Measurements from ENCODE around the gene SPA17.
A peak's percentile ranks its signal among the peaks of the same experiment; 100 is the strongest.

Gene SPA17

GRCh38 chr11:124682443-124682842 lies 8.7 kb downstream of the SPA17 start:
- Histone ChIP-seq H3K27ac (ENCODE audit: low read depth, low read length, severe bottlenecking) (no peak overlapping the region), H3K4me3 (ENCODE audit: extremely low read depth, insufficient read depth, low read length, poor library complexity, severe bottlenecking) (no peak overlapping the region), H3K36me3 (ENCODE audit: control insufficient read depth, insufficient read depth, low read length) (peaks cover 3% of the 10 kb centered on the region), H3K9me3 (ENCODE audit: control insufficient read depth, low read length) (peaks cover 10% of the 10 kb centered on the region), H3K4me1 (ENCODE audit: control insufficient read depth, insufficient read depth, low read length, poor library complexity, severe bottlenecking) (no peaks in the 10 kb centered on the region)
- WGBS, 2 experiments (ENCODE audit: insufficient coverage in 2 of 2), result no CpG with 5 or more reads among the region's 1 CpG

GRCh38 chr11:124693142-124693541 lies 19.4 kb downstream of the SPA17 start:
- 100% methylated on average over 1 of the region's 2 CpGs; no CpG with 5 or more reads in 1 of the 2 experiments for WGBS, 2 experiments (ENCODE audit: insufficient coverage in 2 of 2)
- H3K36me3 ChIP-seq (ENCODE audit: control insufficient read depth, insufficient read depth, low read length), result no peaks in the 10 kb centered on the region
- H3K4me1 ChIP-seq (ENCODE audit: control insufficient read depth, insufficient read depth, low read length, poor library complexity, severe bottlenecking), result no peaks in the 10 kb centered on the region
- H3K27ac ChIP-seq (ENCODE audit: low read depth, low read length, severe bottlenecking), result no peak overlapping the region
- H3K4me3 ChIP-seq (ENCODE audit: extremely low read depth, insufficient read depth, low read length, poor library complexity, severe bottlenecking), result no peak overlapping the region
- H3K9me3 ChIP-seq (ENCODE audit: control insufficient read depth, low read length), result no peaks in the 10 kb centered on the region

- no peak overlapping the region for H3K4me3 ChIP-seq (ENCODE audit: extremely low read depth, insufficient read depth, low read length, poor library complexity, severe bottlenecking)
- H3K9me3 ChIP-seq (ENCODE audit: control insufficient read depth, low read length), result no peaks in the 10 kb centered on the region
- no CpG with 5 or more reads among the region's 1 CpG for WGBS, 2 experiments (ENCODE audit: insufficient coverage in 2 of 2)
- no peak overlapping the region for H3K27ac ChIP-seq (ENCODE audit: low read depth, low read length, severe bottlenecking)
- no peaks in the 10 kb centered on the region for H3K36me3 ChIP-seq (ENCODE audit: control insufficient read depth, insufficient read depth, low read length)
- H3K4me1 ChIP-seq (ENCODE audit: control insufficient read depth, insufficient read depth, low read length, poor library complexity, severe bottlenecking), result no peaks in the 10 kb centered on the region
These were observed 25.8 kb downstream of the SPA17 start for GRCh38 chr11:124699547-124699946.

GRCh38 chr11:124700028-124700427 lies 26.3 kb downstream of the SPA17 start:
- H3K4me3 ChIP-seq (ENCODE audit: extremely low read depth, insufficient read depth, low read length, poor library complexity, severe bottlenecking), result no peak overlapping the region
- H3K4me1 ChIP-seq (ENCODE audit: control insufficient read depth, insufficient read depth, low read length, poor library complexity, severe bottlenecking), result no peaks in the 10 kb centered on the region
- H3K27ac ChIP-seq (ENCODE audit: low read depth, low read length, severe bottlenecking), result no peak overlapping the region
- no peaks in the 10 kb centered on the region for H3K36me3 ChIP-seq (ENCODE audit: control insufficient read depth, insufficient read depth, low read length)
- H3K9me3 ChIP-seq (ENCODE audit: control insufficient read depth, low read length), result no peaks in the 10 kb centered on the region

GRCh38 chr11:124707829-124708228 lies 34.1 kb downstream of the SPA17 start:
- Histone ChIP-seq H3K9me3 (ENCODE audit: control insufficient read depth, low read length) (peaks cover 3% of the 10 kb centered on the region), H3K27ac (ENCODE audit: low read depth, low read length, severe bottlenecking) (no peak overlapping the region), H3K4me1 (ENCODE audit: control insufficient read depth, insufficient read depth, low read length, poor library complexity, severe bottlenecking) (no peaks in the 10 kb centered on the region), H3K36me3 (ENCODE audit: control insufficient read depth, insufficient read depth, low read length) (no peaks in the 10 kb centered on the region), H3K4me3 (ENCODE audit: extremely low read depth, insufficient read depth, low read length, poor library complexity, severe bottlenecking) (no peak overlapping the region)
- 88 to 89% methylated on average over 3 of the region's 4 CpGs for WGBS, 2 experiments (ENCODE audit: insufficient coverage in 2 of 2)

- H3K9me3 ChIP-seq (ENCODE audit: control insufficient read depth, low read length), result peaks cover 3% of the 10 kb centered on the region
- no peaks in the 10 kb centered on the region for H3K36me3 ChIP-seq (ENCODE audit: control insufficient read depth, insufficient read depth, low read length)
- peaks cover 1% of the 10 kb centered on the region for H3K4me1 ChIP-seq (ENCODE audit: control insufficient read depth, insufficient read depth, low read length, poor library complexity, severe bottlenecking)
- H3K27ac ChIP-seq (ENCODE audit: low read depth, low read length, severe bottlenecking), result no peak overlapping the region
- H3K4me3 ChIP-seq (ENCODE audit: extremely low read depth, insufficient read depth, low read length, poor library complexity, severe bottlenecking), result no peak overlapping the region
- WGBS, 2 experiments (ENCODE audit: insufficient coverage in 2 of 2), result no CpG with 5 or more reads among the region's 3 CpGs
These were observed 38.7 kb downstream of the SPA17 start for GRCh38 chr11:124712392-124712791.

GRCh38 chr11:124716591-124716990 lies 42.9 kb downstream of the SPA17 start:
- Histone ChIP-seq H3K9me3 (ENCODE audit: control insufficient read depth, low read length) (no peaks in the 10 kb centered on the region), H3K4me1 (ENCODE audit: control insufficient read depth, insufficient read depth, low read length, poor library complexity, severe bottlenecking) (peaks cover 19% of the 10 kb centered on the region), H3K4me3 (ENCODE audit: extremely low read depth, insufficient read depth, low read length, poor library complexity, severe bottlenecking) (no peak overlapping the region), H3K36me3 (ENCODE audit: control insufficient read depth, insufficient read depth, low read length) (no peaks in the 10 kb centered on the region), H3K27ac (ENCODE audit: low read depth, low read length, severe bottlenecking) (no peak overlapping the region)
- whole genome bisulfite sequencing, 2 experiments (ENCODE audit: insufficient coverage in 2 of 2), result 20% methylated on average over 1 of the region's 3 CpGs; no CpG with 5 or more reads in 1 of the 2 experiments

GRCh38 chr11:124717421-124717785 lies 43.7 kb downstream of the SPA17 start:
- no peaks in the 10 kb centered on the region for H3K9me3 ChIP-seq (ENCODE audit: control insufficient read depth, low read length)
- WGBS, 2 experiments (ENCODE audit: insufficient coverage in 2 of 2), result 65 to 72% methylated on average over 4 to 5 of the region's 7 CpGs
- no peak overlapping the region for H3K4me3 ChIP-seq (ENCODE audit: extremely low read depth, insufficient read depth, low read length, poor library complexity, severe bottlenecking)
- H3K4me1 ChIP-seq (ENCODE audit: control insufficient read depth, insufficient read depth, low read length, poor library complexity, severe bottlenecking), result peaks cover 22% of the 10 kb centered on the region
- H3K27ac ChIP-seq (ENCODE audit: low read depth, low read length, severe bottlenecking), result no peak overlapping the region
- H3K36me3 ChIP-seq (ENCODE audit: control insufficient read depth, insufficient read depth, low read length), result no peaks in the 10 kb centered on the region

- H3K4me1 ChIP-seq (ENCODE audit: control insufficient read depth, insufficient read depth, low read length, poor library complexity, severe bottlenecking), result peaks cover 22% of the 10 kb centered on the region
- peak overlapping the region; percentile 32 for H3K4me3 ChIP-seq (ENCODE audit: extremely low read depth, insufficient read depth, low read length, poor library complexity, severe bottlenecking)
- WGBS, 2 experiments (ENCODE audit: insufficient coverage in 2 of 2), result 6 to 7% methylated on average over 19 to 20 of the region's 45 CpGs
- no peak overlapping the region for H3K27ac ChIP-seq (ENCODE audit: low read depth, low read length, severe bottlenecking)
- H3K9me3 ChIP-seq (ENCODE audit: control insufficient read depth, low read length), result no peaks in the 10 kb centered on the region
- H3K36me3 ChIP-seq (ENCODE audit: control insufficient read depth, insufficient read depth, low read length), result no peaks in the 10 kb centered on the region
These were observed 44.3 kb downstream of the SPA17 start for GRCh38 chr11:124717786-124718651.

- Histone ChIP-seq H3K9me3 (ENCODE audit: control insufficient read depth, low read length) (no peaks in the 10 kb centered on the region), H3K36me3 (ENCODE audit: control insufficient read depth, insufficient read depth, low read length) (no peaks in the 10 kb centered on the region), H3K4me3 (ENCODE audit: extremely low read depth, insufficient read depth, low read length, poor library complexity, severe bottlenecking) (no peak overlapping the region), H3K27ac (ENCODE audit: low read depth, low read length, severe bottlenecking) (no peak overlapping the region), H3K4me1 (ENCODE audit: control insufficient read depth, insufficient read depth, low read length, poor library complexity, severe bottlenecking) (peaks cover 22% of the 10 kb centered on the region)
- 26 to 28% methylated on average over 11 to 12 of the region's 14 CpGs for WGBS, 2 experiments (ENCODE audit: insufficient coverage in 2 of 2)
These were observed 45.1 kb downstream of the SPA17 start for GRCh38 chr11:124718801-124719200.

- no peaks in the 10 kb centered on the region for H3K9me3 ChIP-seq (ENCODE audit: control insufficient read depth, low read length)
These were observed 45.8 kb downstream of the SPA17 start for GRCh38 chr11:124719534-124719933.

More at GRCh38 chr11:124719534-124719933, 45.8 kb downstream of the SPA17 start:
- Histone ChIP-seq H3K4me1 (ENCODE audit: control insufficient read depth, insufficient read depth, low read length, poor library complexity, severe bottlenecking) (peaks cover 22% of the 10 kb centered on the region), H3K36me3 (ENCODE audit: control insufficient read depth, insufficient read depth, low read length) (no peaks in the 10 kb centered on the region), H3K4me3 (ENCODE audit: extremely low read depth, insufficient read depth, low read length, poor library complexity, severe bottlenecking) (no peak overlapping the region), H3K27ac (ENCODE audit: low read depth, low read length, severe bottlenecking) (no peak overlapping the region)
- 0% methylated on average over 1 of the region's 2 CpGs; no CpG with 5 or more reads in 1 of the 2 experiments for WGBS, 2 experiments (ENCODE audit: insufficient coverage in 2 of 2)
